CMK (cell line): ENCODE measurements around the gene TF.

Experiments
- DNase-seq: peaks from one replicate; pipeline ENCODE4 v3.0.0-alpha.2; 2010; ENCODE audit warnings: low read depth

The TF gene

DNA sequence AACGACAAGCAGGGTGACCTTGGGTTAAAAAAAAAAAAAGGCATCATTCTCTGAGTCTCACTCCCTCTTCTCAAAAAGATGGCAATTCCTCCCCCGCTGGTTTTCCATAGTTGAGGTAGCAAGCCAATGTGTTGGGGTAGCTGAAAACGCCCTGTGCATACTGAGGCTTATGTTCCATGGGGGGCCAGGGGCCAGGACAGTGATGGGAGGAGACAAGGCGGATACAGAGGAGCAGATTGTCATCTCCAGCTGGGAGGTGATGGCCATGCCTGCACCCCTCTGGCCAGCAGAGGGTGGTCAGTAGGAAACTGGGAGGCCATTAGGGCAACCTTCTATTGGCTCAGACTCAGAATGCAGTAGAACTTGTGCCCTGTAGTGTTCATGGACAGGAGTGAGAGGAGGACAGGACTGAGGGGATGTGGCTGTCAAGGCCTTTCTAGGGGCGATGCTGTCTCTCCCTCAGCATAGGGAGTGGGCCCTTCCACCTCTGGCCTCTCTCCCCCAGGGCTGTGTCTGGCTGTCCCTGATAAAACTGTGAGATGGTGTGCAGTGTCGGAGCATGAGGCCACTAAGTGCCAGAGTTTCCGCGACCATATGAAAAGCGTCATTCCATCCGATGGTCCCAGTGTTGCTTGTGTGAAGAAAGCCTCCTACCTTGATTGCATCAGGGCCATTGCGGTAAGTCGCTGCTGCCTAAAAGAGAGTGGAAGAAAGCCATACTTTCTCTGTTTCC is 1.9 kb downstream of the TF start:
- DNase-seq, result no peak

GRCh38 chr3:133749427-133750258 is 3.5 kb downstream of the TF start:
- no peak for DNase-seq

GRCh38 chr3:133750259-133750656 is 4.1 kb downstream of the TF start:
- no peak for DNase-seq

DNA sequence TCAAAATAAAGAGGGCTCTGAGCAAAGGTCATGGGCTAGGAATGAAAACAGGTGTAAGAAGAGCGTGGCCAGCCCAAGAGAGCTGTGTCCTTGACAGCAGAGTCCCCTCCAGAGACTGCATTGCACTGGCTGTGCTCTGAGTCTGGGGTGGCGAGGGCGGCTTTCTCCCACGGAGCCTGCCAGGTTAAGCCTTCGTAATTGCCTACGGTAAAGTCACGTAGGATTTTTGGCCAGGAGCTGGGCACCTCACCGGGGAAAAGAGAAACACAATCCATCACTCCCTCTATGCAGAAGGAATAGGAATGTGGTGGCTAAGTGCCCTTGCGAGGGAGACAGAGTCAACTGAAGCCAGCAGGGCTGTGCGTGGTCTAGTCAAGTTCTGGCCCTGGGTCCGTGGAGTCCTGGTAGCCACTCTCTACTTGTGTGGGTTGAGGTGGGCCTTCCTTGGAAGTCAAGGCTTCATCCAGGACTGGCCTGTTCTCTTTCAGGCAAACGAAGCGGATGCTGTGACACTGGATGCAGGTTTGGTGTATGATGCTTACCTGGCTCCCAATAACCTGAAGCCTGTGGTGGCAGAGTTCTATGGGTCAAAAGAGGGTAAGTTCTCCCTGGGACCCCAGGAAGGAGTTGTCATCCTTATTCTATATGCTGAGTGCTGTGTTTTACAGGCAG is 7.0 kb downstream of the TF start:
- DNase-seq, result no peak

- no peak for DNase-seq
Measured at GRCh38 chr3:133753779-133754164, 7.6 kb downstream of the TF start.

- DNase-seq, result no peak
Measured at GRCh38 chr3:133754455-133754854, 8.3 kb downstream of the TF start.

DNA sequence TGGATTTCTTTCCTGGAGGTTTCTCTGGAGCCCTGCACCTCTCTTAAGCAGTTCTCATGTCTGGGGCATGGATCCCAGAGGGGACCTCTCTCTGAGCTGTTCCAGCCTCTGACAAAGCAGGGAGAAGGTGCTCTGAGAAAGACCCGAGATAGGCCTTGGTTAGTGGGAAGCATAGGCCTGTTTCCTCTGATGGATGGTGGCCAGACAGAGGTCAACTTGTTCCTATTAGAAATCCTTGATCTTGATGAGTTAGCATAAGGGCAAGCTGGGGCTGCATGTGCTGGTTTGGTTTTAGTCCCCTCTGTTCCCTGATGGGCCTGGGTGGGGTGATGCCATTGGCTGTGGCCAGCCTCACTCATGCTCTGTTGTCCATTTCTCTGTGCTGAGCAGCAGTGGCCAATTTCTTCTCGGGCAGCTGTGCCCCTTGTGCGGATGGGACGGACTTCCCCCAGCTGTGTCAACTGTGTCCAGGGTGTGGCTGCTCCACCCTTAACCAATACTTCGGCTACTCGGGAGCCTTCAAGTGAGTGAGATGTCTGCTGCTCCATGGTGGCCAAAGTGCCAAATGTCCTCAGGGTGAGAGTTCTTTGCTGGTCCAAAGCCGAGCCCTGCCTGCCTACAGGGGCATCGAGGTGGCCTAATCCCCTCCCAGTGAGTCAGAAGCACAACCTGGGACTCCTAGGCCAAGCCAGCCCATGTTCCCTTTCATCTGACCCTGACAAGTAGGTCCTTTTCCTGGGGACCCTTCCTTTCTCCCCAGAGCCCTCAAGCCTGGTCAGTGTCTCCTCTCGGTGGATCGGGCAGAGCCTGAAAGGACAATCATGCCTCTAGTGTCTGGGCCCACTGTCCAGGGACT is 9.0 kb downstream of the TF start:
- DNase-seq, result no peak

DNA sequence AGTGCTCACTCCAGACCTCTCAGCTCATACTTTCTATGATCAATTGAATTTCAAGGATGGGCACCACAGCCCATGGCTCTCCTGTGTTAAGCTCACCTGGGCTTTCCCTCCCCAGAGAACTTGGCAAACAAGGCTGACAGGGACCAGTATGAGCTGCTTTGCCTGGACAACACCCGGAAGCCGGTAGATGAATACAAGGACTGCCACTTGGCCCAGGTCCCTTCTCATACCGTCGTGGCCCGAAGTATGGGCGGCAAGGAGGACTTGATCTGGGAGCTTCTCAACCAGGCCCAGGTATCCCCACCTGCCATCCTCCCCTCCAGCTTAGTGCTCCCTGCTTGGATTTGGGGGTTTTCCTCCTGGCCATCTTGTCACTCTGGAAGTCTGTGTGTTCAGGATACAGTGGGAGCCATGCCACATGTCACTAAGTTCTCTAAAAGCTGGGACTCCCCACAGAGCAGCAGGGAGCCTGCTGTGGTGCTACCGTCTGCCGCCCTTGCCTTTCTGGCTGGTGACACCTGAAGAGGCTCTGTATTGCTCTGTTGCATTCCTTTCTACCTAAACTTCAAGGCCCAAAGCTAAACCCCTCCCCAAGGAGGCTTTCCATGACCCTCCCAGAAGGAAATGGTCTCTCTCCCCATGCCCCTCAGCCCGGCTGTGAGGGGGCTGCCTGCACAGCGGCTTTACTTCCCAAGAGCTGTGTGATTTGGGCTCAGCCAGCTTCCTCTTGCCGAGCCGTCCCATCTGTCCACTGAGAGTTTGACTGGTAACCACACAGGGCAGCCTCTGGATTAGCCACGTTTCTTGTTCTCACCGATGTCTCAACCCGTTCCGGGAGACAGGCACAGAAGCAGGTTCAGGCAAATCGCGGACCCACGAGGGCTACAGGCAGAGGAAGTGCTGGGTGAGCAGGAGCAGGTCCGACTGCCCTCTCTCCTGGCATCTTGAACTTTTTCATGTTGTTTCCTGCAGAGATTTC is 10.8 kb downstream of the TF start:
- DNase-seq, result no peak

GRCh38 chr3:133757701-133758567 is 11.7 kb downstream of the TF start:
- no peak for DNase-seq

DNA sequence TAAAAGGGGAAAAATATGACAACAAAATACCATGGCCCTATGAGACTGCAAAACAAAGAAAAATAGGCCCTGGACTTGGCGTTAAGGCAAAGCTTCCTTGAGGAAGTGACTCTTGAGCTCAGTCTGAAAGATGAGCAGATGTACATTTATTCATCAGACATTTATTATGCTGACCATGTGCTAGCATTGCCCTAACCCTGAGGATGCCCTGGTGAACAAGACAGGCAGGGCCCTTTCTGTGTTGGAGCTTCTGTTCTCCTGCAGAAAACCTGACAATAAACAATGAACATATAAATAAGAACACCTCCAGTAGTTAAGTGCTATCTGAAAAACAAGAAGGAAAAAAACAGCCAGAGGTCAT is 12.4 kb downstream of the TF start:
- no peak for DNase-seq

GRCh38 chr3:133758964-133759739 is 13.0 kb downstream of the TF start:
- no peak for DNase-seq

DNA sequence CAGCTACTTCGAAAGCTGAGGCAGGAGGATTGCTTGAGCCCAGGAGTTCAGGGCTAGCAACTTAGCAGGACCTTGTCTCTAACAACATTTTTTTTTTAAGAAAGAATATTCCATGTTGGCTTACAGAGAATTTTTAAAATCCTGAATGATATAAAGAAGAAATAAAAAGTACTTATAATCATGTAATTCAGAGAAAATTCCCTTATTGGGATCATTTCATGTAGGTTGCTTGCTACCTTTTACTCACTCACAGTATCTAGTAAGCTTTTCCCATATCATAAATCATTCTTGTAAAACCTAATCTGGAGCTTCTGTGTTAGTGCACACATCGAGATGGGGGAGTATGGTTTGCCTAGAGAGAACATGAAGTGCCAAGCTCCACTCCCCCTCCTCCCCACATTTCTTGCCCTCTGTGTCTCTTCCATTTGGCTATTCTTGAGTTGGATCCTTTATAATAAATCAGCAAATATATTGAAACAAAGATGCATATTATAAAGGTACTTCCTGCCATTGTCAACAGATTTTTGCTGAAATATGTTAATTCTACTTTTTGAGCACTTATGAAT is 13.6 kb downstream of the TF start:
- no peak for DNase-seq

DNA sequence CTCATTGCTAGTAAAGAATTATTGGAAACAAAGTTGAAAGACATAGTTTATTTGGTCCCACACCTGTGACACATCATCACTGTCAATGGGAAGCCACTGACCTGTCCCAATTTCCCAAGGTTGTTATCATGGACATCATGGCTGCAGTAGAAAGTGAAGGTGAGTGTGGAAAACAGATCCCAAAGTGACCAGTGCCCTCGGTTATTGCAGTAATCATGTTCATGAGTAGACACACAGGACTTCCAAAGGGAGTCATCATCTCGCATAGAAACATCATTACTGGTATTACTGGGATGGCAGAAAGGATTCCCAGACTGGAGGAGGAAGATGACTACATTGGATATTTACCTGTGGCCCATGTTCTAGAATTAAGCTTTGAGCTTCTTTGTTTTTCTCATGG is 14.7 kb downstream of the TF start:
- no peak for DNase-seq

- no peak for DNase-seq
Measured at GRCh38 chr3:133761605-133762484, 15.7 kb downstream of the TF start.

GRCh38 chr3:133762539-133762938 is 16.3 kb downstream of the TF start:
- DNase-seq, result no peak

- no peak for DNase-seq
Measured at GRCh38 chr3:133763797-133764683, 17.8 kb downstream of the TF start.

DNA sequence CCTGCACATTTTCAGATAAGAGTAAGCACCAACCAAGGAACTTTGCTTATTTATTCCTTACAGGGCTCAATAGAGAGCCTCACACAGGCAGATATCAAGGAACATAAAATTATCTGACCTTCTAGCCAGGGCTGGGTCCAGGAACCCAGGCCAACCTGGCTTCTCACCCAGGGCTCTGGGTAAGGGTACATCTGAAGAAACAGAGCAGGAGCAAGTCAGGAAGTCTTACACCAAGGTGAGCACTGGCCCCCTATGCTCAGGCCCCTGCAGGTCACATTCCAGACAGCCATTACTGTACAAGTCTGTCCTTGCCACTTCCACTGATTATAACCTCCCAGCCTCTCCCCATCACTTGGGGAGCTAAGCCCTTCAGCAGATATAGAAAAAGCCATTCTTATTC is 19.1 kb downstream of the TF start:
- DNase-seq, result no peak
